Kidney (tissue), 14 donors: Measurements from ENCODE around the gene PRPF31. TPM values are rescaled to one million over a fixed set of nuclear protein-coding genes. Genes with fewer than 3 reads are reported as not detected.

Source experiments
- DNase-seq, 5 donors: peaks; one replicate each; pipeline ENCODE4 v3.0.0-alpha.2; 2013 to 2020
- FAIRE-seq: peaks from 2 replicates; lab custom pipeline; 2012; peaks lifted over from hg19 to GRCh38; lab: Jason Lieb, UNC
- H3K27ac ChIP-seq, 2 donors: one replicate each; pipeline ENCODE4 v1.7.0; 2013; ENCODE audit warnings: low read depth in 2 of 2, low read length in 2 of 2, inconsistent platforms in 1 of 2
- H3K27me3 ChIP-seq: one replicate; pipeline ENCODE4 v1.7.1; 2013; ENCODE audit warnings: low read length, inconsistent platforms; ENCODE audit not compliant: control insufficient read depth, insufficient read depth
- H3K36me3 ChIP-seq, 3 donors: one replicate each; pipeline versions ENCODE4 v1.7.0 to v1.7.1; 2013; ENCODE audit warnings: low read length in 3 of 3, control low read depth in 1 of 3, inconsistent platforms in 1 of 3; ENCODE audit not compliant: insufficient read depth in 3 of 3, control insufficient read depth in 2 of 3
- H3K4me1 ChIP-seq, 3 donors: one replicate each; pipeline versions ENCODE4 v1.7.0 to v1.7.1; 2013; ENCODE audit warnings: low read length in 3 of 3, inconsistent platforms in 1 of 3, low read depth in 1 of 3; ENCODE audit not compliant: control insufficient read depth in 2 of 3, insufficient read depth in 2 of 3
- H3K4me3 ChIP-seq, 3 donors: one replicate each; pipeline versions ENCODE4 v1.7.0 to v1.8.1; 2013; ENCODE audit warnings: low read length in 3 of 3, control low read depth in 1 of 3, inconsistent platforms in 1 of 3
- H3K9ac ChIP-seq, 3 donors: one replicate each; pipeline versions ENCODE4 v1.7.0 to v1.7.1; 2013; ENCODE audit warnings: low read length in 3 of 3, control low read depth in 1 of 3, inconsistent platforms in 1 of 3
- H3K9me3 ChIP-seq, 3 donors: one replicate each; pipeline versions ENCODE4 v1.7.0 to v1.7.1; 2013; ENCODE audit warnings: low read length in 3 of 3, control low read depth in 1 of 3, inconsistent platforms in 1 of 3; ENCODE audit not compliant: control insufficient read depth in 2 of 3, insufficient read depth in 1 of 3
- intact Hi-C: fragments of 100-400 bp; cut with DNase I; formaldehyde crosslinking; loops from one replicate; pipeline ENCODE4 v1.11.1; 2022
- polyA plus RNA-seq: library from polyadenylated mRNA; stranded (reverse); fragments of 350-450 nt; fragmentation: Illumina TruSeq; extraction: RNeasy Lipid Tissue Mini Kit (QIAGEN cat#74804); gene quantifications from one replicate; pipeline ENCODE4 v1.2.3, GENCODE V29; 2014; ENCODE audit warnings: low read depth, low replicate concordance; ENCODE audit not compliant: insufficient read depth
- total RNA-seq: library from RNA; stranded (reverse); fragmentation: NEBNext Ultra II Directional; extraction: Animal tissue kit (Norgen Biotek cat#: 25700); gene quantifications from one replicate; pipeline ENCODE4 v1.2.1, GENCODE V29; 2021
- TF ChIP-seq, protein P1 (sequence below): IDR thresholded peaks from 3 replicates; pipeline ENCODE4 v1.5.1; 2012; ENCODE audit warnings: mild to moderate bottlenecking, moderate library complexity, borderline replicate concordance; ENCODE audit not compliant: insufficient read depth; ENCODE audit errors: extremely low read depth
- donor health status: control.
- donor health status: control.
- donor health status: control.
- donor health status: control.
- donor health status: control.
- donor health status: DM: yes; HTN: yes; CAD: no.
- donor health status: Normal renal cell carcinoma (clear cell type).

The PRPF31 gene
- total and polyA plus RNA-seq, 2 donors from 2014 or later, result 55.9 to 57.2 TPM

DNA sequence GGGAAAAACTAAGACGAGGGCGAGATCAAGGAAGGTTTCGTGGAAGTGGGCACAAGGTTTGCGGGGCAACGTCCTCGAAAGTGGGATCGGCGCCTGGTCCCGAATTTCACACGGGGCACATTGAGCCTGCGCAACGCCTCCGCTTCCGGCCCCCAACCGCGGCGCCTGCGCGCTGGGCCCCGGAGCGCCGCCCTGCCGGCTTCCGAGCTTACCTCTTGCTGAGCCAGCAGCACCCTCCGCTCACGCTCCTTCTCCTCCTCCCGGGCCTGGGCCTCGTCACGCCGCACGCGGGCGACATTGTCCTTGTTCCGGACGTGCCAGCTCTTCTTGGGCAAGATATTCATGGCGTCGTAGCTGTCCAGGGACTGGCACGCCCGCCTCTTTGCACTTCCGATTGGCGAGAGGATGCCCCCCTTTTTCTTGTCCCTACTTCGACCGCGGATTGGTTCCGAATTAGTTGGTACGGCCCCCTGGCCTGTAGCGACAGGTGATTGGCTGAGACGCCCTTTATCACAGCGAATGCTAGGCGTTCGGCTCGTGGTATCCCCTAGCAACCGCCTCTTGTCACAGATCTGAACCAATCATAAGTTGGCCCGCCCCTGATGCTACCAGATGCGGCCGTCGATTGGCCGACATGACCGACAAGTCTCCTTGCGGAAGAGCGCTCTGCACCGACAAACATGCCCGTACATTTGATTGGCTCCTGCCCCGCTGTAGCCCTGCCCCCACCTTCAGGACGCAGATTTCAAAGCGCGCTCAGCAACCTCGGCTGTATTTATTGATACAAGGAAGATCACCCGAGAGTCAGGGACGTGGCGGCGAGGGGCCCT, 44.0 kb downstream of the PRPF31 start, which contains the start of gene LENG1:
Gene LENG1 (minus strand): TSS at position 370 of the 830 bp plus-strand sequence. CDS start 26 bp downstream, at position 344.
- Histone ChIP-seq H3K27me3 (no peaks in the 10 kb centered on the region), H3K9ac (peak within 1 kb of the TSS; percentile 67 to 88 (median 85)), H3K9me3 (no peaks in the 10 kb centered on the region), H3K4me1 (peaks cover 0 to 25% (median 13%) of the 10 kb centered on the region in 3 donors), H3K4me3 (peak within 1 kb of the TSS; percentile 79 to 97 (median 96)), H3K27ac (peak within 1 kb of the TSS; percentile 97), H3K36me3 (peaks cover 3 to 21% (median 10%) of the 10 kb centered on the region in 3 donors)
- DNase-seq, result peak; percentile 100
- intact Hi-C loops, result no loop called here
- peak; percentile 99 for FAIRE-seq
- TF ChIP-seq, protein P1, sequence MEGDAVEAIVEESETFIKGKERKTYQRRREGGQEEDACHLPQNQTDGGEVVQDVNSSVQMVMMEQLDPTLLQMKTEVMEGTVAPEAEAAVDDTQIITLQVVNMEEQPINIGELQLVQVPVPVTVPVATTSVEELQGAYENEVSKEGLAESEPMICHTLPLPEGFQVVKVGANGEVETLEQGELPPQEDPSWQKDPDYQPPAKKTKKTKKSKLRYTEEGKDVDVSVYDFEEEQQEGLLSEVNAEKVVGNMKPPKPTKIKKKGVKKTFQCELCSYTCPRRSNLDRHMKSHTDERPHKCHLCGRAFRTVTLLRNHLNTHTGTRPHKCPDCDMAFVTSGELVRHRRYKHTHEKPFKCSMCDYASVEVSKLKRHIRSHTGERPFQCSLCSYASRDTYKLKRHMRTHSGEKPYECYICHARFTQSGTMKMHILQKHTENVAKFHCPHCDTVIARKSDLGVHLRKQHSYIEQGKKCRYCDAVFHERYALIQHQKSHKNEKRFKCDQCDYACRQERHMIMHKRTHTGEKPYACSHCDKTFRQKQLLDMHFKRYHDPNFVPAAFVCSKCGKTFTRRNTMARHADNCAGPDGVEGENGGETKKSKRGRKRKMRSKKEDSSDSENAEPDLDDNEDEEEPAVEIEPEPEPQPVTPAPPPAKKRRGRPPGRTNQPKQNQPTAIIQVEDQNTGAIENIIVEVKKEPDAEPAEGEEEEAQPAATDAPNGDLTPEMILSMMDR, result peak; percentile 15

GRCh38 chr19:54160182-54160811, 44.7 kb downstream of the PRPF31 start:
- H3K4me1 ChIP-seq, result peaks cover 0 to 25% (median 13%) of the 10 kb centered on the region in 3 donors
- H3K9me3 ChIP-seq, result no peaks in the 10 kb centered on the region
- peak overlapping the region; percentile 50 to 85 (median 58) for H3K9ac ChIP-seq
- DNase-seq, result peak in 3 of 5 donors; percentile 50 to 80 (median 80)
- peak overlapping the region; percentile 61 to 66 for H3K27ac ChIP-seq
- H3K4me3 ChIP-seq, result peak overlapping the region; percentile 62 to 79 (median 71)
- H3K27me3 ChIP-seq, result no peaks in the 10 kb centered on the region
- TF ChIP-seq, protein P1, result no peak
- FAIRE-seq, result no peak
- intact Hi-C loops, result no loop called here
- H3K36me3 ChIP-seq, result peaks cover 2 to 15% (median 10%) of the 10 kb centered on the region in 3 donors

DNA sequence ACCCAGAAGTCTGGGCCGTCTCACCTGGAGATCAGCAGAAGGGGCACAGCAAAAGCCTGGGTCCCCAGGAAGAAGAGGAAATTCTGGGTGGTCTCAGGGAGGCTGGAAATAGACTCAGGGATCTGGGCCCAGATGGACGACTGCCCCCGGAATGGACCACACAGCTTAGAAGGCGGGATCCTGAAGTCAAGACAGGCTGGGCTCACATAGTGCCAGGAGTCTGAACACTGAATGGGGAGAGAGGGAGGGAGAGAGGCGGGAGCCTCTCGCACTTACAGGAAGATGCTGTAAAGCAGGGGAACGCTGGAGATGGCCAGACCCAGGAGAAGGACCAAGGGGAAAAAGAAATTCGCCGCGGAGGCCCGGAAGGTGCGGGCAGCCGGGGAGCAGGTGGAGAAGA, 45.3 kb downstream of the PRPF31 start:
- no peak overlapping the region for H3K27ac ChIP-seq
- H3K4me3 ChIP-seq, result peak overlapping the region in 1 of 3 donors; percentile 79

More for the DNA sequence above, 45.3 kb downstream of the PRPF31 start:
- intact Hi-C loops, result no loop called here
- Histone ChIP-seq H3K27me3 (no peaks in the 10 kb centered on the region), H3K9me3 (no peaks in the 10 kb centered on the region), H3K9ac (peak overlapping the region in 1 of 3 donors; percentile 85), H3K36me3 (peaks cover 2 to 13% (median 10%) of the 10 kb centered on the region in 3 donors), H3K4me1 (peaks cover 0 to 25% (median 13%) of the 10 kb centered on the region in 3 donors)
- TF ChIP-seq, protein P1, result no peak
- peak in 2 of 5 donors; percentile 47 to 71 for DNase-seq
- FAIRE-seq, result no peak
